Stimulated activated CD8-positive, alpha-beta memory T cell treated with anti-CD3 and anti-CD28 coated beads, Interleukin-7, amount 100 ng/mL, for 48 hours (primary cell): ENCODE results near the gene HNRNPR.
"Not testable (repeated sequence)": the region's sequence is repeated elsewhere in the genome, so short reads cannot be mapped to it uniquely, and the experiment has no call there.

Source experiments
- DNase-seq, 2 donors: peaks; one replicate each; pipeline ENCODE4 v3.0.0-alpha.2; 2020; ENCODE audit warnings: low read depth in 1 of 2; ENCODE audit errors: extremely low read depth in 1 of 2

The HNRNPR gene

GRCh38 chr1:23257371-23257770, 86.7 kb downstream of the HNRNPR start:
- not testable (repeated sequence) for DNase-seq
